Esophagus squamous epithelium (tissue), 5 donors: ENCODE measurements around the gene GALNT17. TPM values are rescaled to one million over a fixed set of nuclear protein-coding genes. Genes with fewer than 3 reads are reported as not detected.
"Not testable (repeated sequence)": the region's sequence is repeated elsewhere in the genome, so short reads cannot be mapped to it uniquely, and the experiment has no call there.

ENCODE experiments used
- DNase-seq: peaks from one replicate; lab custom pipeline; 2025; lab: John Stamatoyannopoulos, UW
- H3K27ac ChIP-seq, 4 donors: fragments of 200-600 bp; sonication (generic); one replicate each; pipeline ENCODE4 v1.5.1; 2016 to 2019; ENCODE audit warnings: mild to moderate bottlenecking in 1 of 4
- H3K27me3 ChIP-seq, 4 donors: fragments of 200-600 bp; sonication (generic); 1 replicate in 3 of 4; 2 replicates in 1 of 4; pipeline versions ENCODE4 v1.5.1 to v1.6.0; 2017 to 2021; ENCODE audit warnings: antibody characterized with exemption in 1 of 4
- H3K36me3 ChIP-seq, 3 donors: fragments of 200-600 bp; sonication (generic); one replicate each; pipeline ENCODE4 v1.5.1; 2016 to 2019
- H3K4me1 ChIP-seq, 3 donors: fragments of 200-600 bp; sonication (generic); one replicate each; pipeline ENCODE4 v1.5.1; 2017 to 2019
- H3K4me3 ChIP-seq, 4 donors: fragments of 200-600 bp; sonication (generic); 1 replicate in 3 of 4; 2 replicates in 1 of 4; pipeline ENCODE4 v1.5.1; 2016 to 2019; ENCODE audit warnings: mild to moderate bottlenecking in 2 of 4, moderate library complexity in 1 of 4
- H3K9me3 ChIP-seq, 3 donors: fragments of 200-600 bp; sonication (generic); one replicate each; pipeline ENCODE4 v1.5.1; 2016 to 2019
- CTCF ChIP-seq, 6 experiments: fragments of 450-650 bp in 4 of 6; fragments of 200-600 bp in 2 of 6; sonication (generic) in 2 of 6; IDR thresholded peaks; one replicate each; pipeline ENCODE4 v1.5.1; 2016 to 2019; ENCODE audit warnings: antibody characterized with exemption in 6 of 6, mild to moderate bottlenecking in 4 of 6, moderate library complexity in 4 of 6
- POLR2A ChIP-seq, 4 donors: fragments of 450-650 bp; IDR thresholded peaks; one replicate each; pipeline ENCODE4 v1.6.1; 2017; ENCODE audit warnings: antibody characterized with exemption in 4 of 4, mild to moderate bottlenecking in 4 of 4, moderate library complexity in 3 of 4
- WGBS, 2 donors: methylation state at CpG; one replicate each; pipeline ENCODE4 v1.1.5; 2018; 5-methylcytosine and 5-hydroxymethylcytosine counted together
- intact Hi-C: fragments of 100-400 bp; cut with DNase I; formaldehyde crosslinking; loops from one replicate; pipeline ENCODE4 v1.15.0; 2022
- total RNA-seq, 4 donors: library from RNA; depleted of rRNA; stranded (reverse); fragments of >200 nt; gene quantifications; one replicate each; pipeline ENCODE4 v1.1.0, GENCODE V29; 2016
- donor health status: DM: yes; HTN: yes; CAD: no.

The GALNT17 gene
- total RNA-seq, 4 donors from 2014 or later: 1.6 to 22.1 (median 2.5) TPM

GRCh38 chr7:71198391-71198790, 66.4 kb downstream of the GALNT17 start:
- DNase-seq: no peak
- Histone ChIP-seq H3K27ac (peak overlapping the region in 3 of 4 donors; percentile 45 to 68 (median 61)), H3K27me3 (no peaks in the 10 kb centered on the region), H3K36me3 (no peaks in the 10 kb centered on the region), H3K4me3 (no peak overlapping the region), H3K9me3 (no peaks in the 10 kb centered on the region), H3K4me1 (peaks cover 0 to 11% (median 0%) of the 10 kb centered on the region in 3 donors)
- intact Hi-C loops: no loop called here
- no peak for TF ChIP-seq POLR2A (IDR thresholded peaks at IDR 0.05)
- TF ChIP-seq CTCF (IDR thresholded peaks at IDR 0.05): no peak
- WGBS, 2 donors: 49 to 62% methylated on average over 5 to 6 of the region's 6 CpGs

GRCh38 chr7:71198887-71199286, 66.9 kb downstream of the GALNT17 start:
- H3K36me3 ChIP-seq: no peaks in the 10 kb centered on the region
- no peak overlapping the region for H3K4me3 ChIP-seq
- H3K27ac ChIP-seq: peak overlapping the region in 3 of 4 donors; percentile 45 to 68 (median 61)
- TF ChIP-seq CTCF (IDR thresholded peaks at IDR 0.05) (no peak), POLR2A (IDR thresholded peaks at IDR 0.05) (no peak)
- peaks cover 0 to 11% (median 0%) of the 10 kb centered on the region in 3 donors for H3K4me1 ChIP-seq
- H3K9me3 ChIP-seq: no peaks in the 10 kb centered on the region
- WGBS, 2 donors: 32 to 45% methylated on average over 8 of the region's 8 CpGs
- DNase-seq: no peak
- intact Hi-C loops: no loop called here
- H3K27me3 ChIP-seq: no peaks in the 10 kb centered on the region

- H3K36me3 ChIP-seq: no peaks in the 10 kb centered on the region
- H3K27me3 ChIP-seq: no peaks in the 10 kb centered on the region
- intact Hi-C loops: no loop called here
- 33 to 42% methylated on average over 4 of the region's 4 CpGs for WGBS, 2 donors
- peaks cover 0 to 3% (median 0%) of the 10 kb centered on the region in 3 donors for H3K4me1 ChIP-seq
- H3K4me3 ChIP-seq: no peak overlapping the region
- H3K9me3 ChIP-seq: no peaks in the 10 kb centered on the region
- H3K27ac ChIP-seq: peak overlapping the region in 1 of 4 donors; percentile 22
- DNase-seq: no peak
- TF ChIP-seq CTCF (IDR thresholded peaks at IDR 0.05) (no peak), POLR2A (IDR thresholded peaks at IDR 0.05) (no peak)
Observed at GRCh38 chr7:71206184-71206583, 74.2 kb downstream of the GALNT17 start.

GRCh38 chr7:71208881-71209280, 76.9 kb downstream of the GALNT17 start:
- Histone ChIP-seq H3K4me3 (no peak overlapping the region), H3K27ac (peak overlapping the region in 3 of 4 donors; percentile 28 to 42 (median 31)), H3K27me3 (no peaks in the 10 kb centered on the region), H3K36me3 (no peaks in the 10 kb centered on the region), H3K9me3 (no peaks in the 10 kb centered on the region), H3K4me1 (peaks cover 0 to 3% (median 0%) of the 10 kb centered on the region in 3 donors)
- no peak for DNase-seq
- TF ChIP-seq CTCF (IDR thresholded peaks at IDR 0.05) (no peak), POLR2A (IDR thresholded peaks at IDR 0.05) (no peak)
- intact Hi-C loops: no loop called here
- WGBS, 2 donors: 51 to 62% methylated on average over 3 of the region's 3 CpGs

GRCh38 chr7:71209484-71209883, 77.5 kb downstream of the GALNT17 start:
- H3K27me3 ChIP-seq, DNase-seq, intact Hi-C loops, H3K9me3 ChIP-seq, H3K4me1 ChIP-seq, H3K4me3 ChIP-seq, H3K36me3 ChIP-seq: not testable (repeated sequence)
- 72 to 93% methylated on average over 4 of the region's 4 CpGs for WGBS, 2 donors
- peak overlapping the region in 1 of 4 donors; percentile 31 for H3K27ac ChIP-seq

- intact Hi-C loops: no loop called here
- Histone ChIP-seq H3K9me3 (no peaks in the 10 kb centered on the region), H3K4me3 (no peak overlapping the region), H3K27ac (peak overlapping the region in 1 of 4 donors; percentile 31), H3K4me1 (peaks cover 0 to 3% (median 0%) of the 10 kb centered on the region in 3 donors), H3K27me3 (no peaks in the 10 kb centered on the region), H3K36me3 (no peaks in the 10 kb centered on the region)
- no peak for DNase-seq
- TF ChIP-seq CTCF (IDR thresholded peaks at IDR 0.05): no peak
- TF ChIP-seq POLR2A (IDR thresholded peaks at IDR 0.05): no peak
- WGBS, 2 donors: 28 to 56% methylated on average over 3 of the region's 5 CpGs
Observed at GRCh38 chr7:71210220-71210619, 78.3 kb downstream of the GALNT17 start.

- H3K4me3 ChIP-seq, H3K27me3 ChIP-seq, H3K36me3 ChIP-seq, H3K4me1 ChIP-seq, DNase-seq, intact Hi-C loops, H3K27ac ChIP-seq, H3K9me3 ChIP-seq: not testable (repeated sequence)
- WGBS, 2 donors: 43 to 57% methylated on average over 1 of the region's 4 CpGs
Observed at GRCh38 chr7:71212433-71212832, 80.5 kb downstream of the GALNT17 start.
